H9 (cell line): Measurements from ENCODE around the gene SLC22A17. TPM values are rescaled to one million over a fixed set of nuclear protein-coding genes. Genes with fewer than 3 reads are reported as not detected.

ENCODE experiments used
- DNase-seq: peaks from one replicate; pipeline ENCODE4 v3.0.0-alpha.2; 2017
- H2AFZ ChIP-seq: one replicate; pipeline ENCODE4 v1.6.1; 2013; ENCODE audit warnings: mild to moderate bottlenecking, low read length, control low read depth, moderate library complexity
- H2AK5ac ChIP-seq: 2 replicates; pipeline ENCODE4 v1.6.1; 2013; ENCODE audit warnings: low read length, control low read depth, mixed read lengths; ENCODE audit not compliant: insufficient read length
- H2BK120ac ChIP-seq: one replicate; pipeline ENCODE4 v1.6.1; 2013; ENCODE audit warnings: low read depth, mild to moderate bottlenecking, low read length, control low read depth, inconsistent platforms; ENCODE audit not compliant: poor library complexity, severe bottlenecking
- H2BK12ac ChIP-seq: 2 replicates; pipeline ENCODE4 v1.6.1; 2013; ENCODE audit warnings: low read length, control low read depth, mixed read lengths, low read depth; ENCODE audit not compliant: insufficient read length
- H2BK15ac ChIP-seq: 2 replicates; pipeline ENCODE4 v1.6.1; 2013; ENCODE audit warnings: low read depth, low read length, control low read depth
- H2BK20ac ChIP-seq: one replicate; pipeline ENCODE4 v1.6.1; 2013; ENCODE audit warnings: low read depth, mild to moderate bottlenecking, low read length, control low read depth, inconsistent platforms; ENCODE audit not compliant: poor library complexity, severe bottlenecking
- H2BK5ac ChIP-seq: 2 replicates; pipeline ENCODE4 v1.6.1; 2013; ENCODE audit warnings: low read length, control low read depth, mixed read lengths; ENCODE audit not compliant: insufficient read length
- H3K14ac ChIP-seq: 2 replicates; pipeline ENCODE4 v1.6.1; 2013; ENCODE audit warnings: low read length, control low read depth; ENCODE audit not compliant: insufficient read depth
- H3K18ac ChIP-seq: 2 replicates; pipeline ENCODE4 v1.6.1; 2013; ENCODE audit warnings: low read depth, mild to moderate bottlenecking, mixed read lengths, low read length, control low read depth; ENCODE audit not compliant: insufficient read length
- H3K23ac ChIP-seq: 2 replicates; pipeline ENCODE4 v1.6.1; 2013; ENCODE audit warnings: low read length, control low read depth, mixed read lengths, low read depth; ENCODE audit not compliant: insufficient read length
- H3K23me2 ChIP-seq: 2 replicates; pipeline ENCODE4 v1.6.1; 2013; ENCODE audit warnings: low read depth, mild to moderate bottlenecking, mixed read lengths, low read length, control low read depth; ENCODE audit not compliant: insufficient read length, poor library complexity, severe bottlenecking
- H3K27ac ChIP-seq: 2 replicates; pipeline ENCODE4 v1.5.1; 2013; ENCODE audit warnings: low read length, control low read depth, mixed read lengths, low read depth; ENCODE audit not compliant: insufficient read length
- H3K27me3 ChIP-seq: 2 replicates; pipeline ENCODE4 v1.6.1; 2013; ENCODE audit warnings: low read length, control low read depth, inconsistent platforms; ENCODE audit not compliant: insufficient read depth
- H3K4ac ChIP-seq: 2 replicates; pipeline ENCODE4 v1.6.1; 2013; ENCODE audit warnings: low read depth, mild to moderate bottlenecking, control low read depth, inconsistent platforms, low read length, moderate library complexity
- H3K4me1 ChIP-seq: 2 replicates; pipeline ENCODE4 v1.6.1; 2013; ENCODE audit warnings: low read length, control low read depth, inconsistent platforms; ENCODE audit not compliant: insufficient read depth
- H3K4me2 ChIP-seq: 2 replicates; pipeline ENCODE4 v1.6.1; 2013; ENCODE audit warnings: low read length, control low read depth, mixed read lengths; ENCODE audit not compliant: insufficient read length, insufficient read depth
- H3K56ac ChIP-seq: 2 replicates; pipeline ENCODE4 v1.6.1; 2013; ENCODE audit warnings: low read depth, mild to moderate bottlenecking, mixed read lengths, low read length, control low read depth; ENCODE audit not compliant: insufficient read length
- H3K79me1 ChIP-seq: 2 replicates; pipeline ENCODE4 v1.6.1; 2013; ENCODE audit warnings: low read depth, mild to moderate bottlenecking, moderate library complexity, low read length, control low read depth, inconsistent platforms; ENCODE audit not compliant: insufficient read depth, poor library complexity, severe bottlenecking
- H3K79me2 ChIP-seq: 2 replicates; pipeline ENCODE4 v1.6.1; 2013; ENCODE audit warnings: low read length, control low read depth, inconsistent platforms; ENCODE audit not compliant: insufficient read depth
- H3K9ac ChIP-seq: 2 replicates; pipeline ENCODE4 v1.6.1; 2013; ENCODE audit warnings: low read length, control low read depth, mixed read lengths; ENCODE audit not compliant: insufficient read length; ENCODE audit errors: extremely low read depth
- H3K9me3 ChIP-seq: one replicate; pipeline ENCODE4 v1.6.1; 2013; ENCODE audit warnings: low read depth, low read length, inconsistent platforms; ENCODE audit not compliant: control insufficient read depth
- H3T11ph ChIP-seq: one replicate; pipeline ENCODE4 v1.6.1; 2013; ENCODE audit warnings: mild to moderate bottlenecking, low read length, control low read depth, inconsistent platforms
- H4K20me1 ChIP-seq: one replicate; pipeline ENCODE4 v1.6.1; 2013; ENCODE audit not compliant: control insufficient read depth, insufficient read length, insufficient read depth
- H4K5ac ChIP-seq: 2 replicates; pipeline ENCODE4 v1.6.1; 2013; ENCODE audit warnings: low read depth, mild to moderate bottlenecking, mixed read lengths, low read length, control low read depth; ENCODE audit not compliant: insufficient read length
- H4K8ac ChIP-seq: replicated peaks from 2 replicates; pipeline ENCODE4 v1.6.1; 2013; ENCODE audit warnings: low read length, control low read depth, mixed read lengths, low read depth; ENCODE audit not compliant: insufficient read length
- H4K91ac ChIP-seq: 2 replicates; pipeline ENCODE4 v1.6.1; 2013; ENCODE audit warnings: low read depth, mild to moderate bottlenecking, moderate library complexity, mixed read lengths, low read length, control low read depth; ENCODE audit not compliant: insufficient read length
- H3K27ac Mint-ChIP-seq, 3 experiments: 2 replicates in 2 of 3; 3 replicates in 1 of 3; pipeline ENCODE4 v1.8.0; 2020 to 2021; ENCODE audit warnings: mixed read lengths in 3 of 3, mild to moderate bottlenecking in 1 of 3, moderate library complexity in 1 of 3
- H3K27me3 Mint-ChIP-seq: 2 replicates; pipeline ENCODE4 v1.8.0; 2021; ENCODE audit warnings: low read depth, mild to moderate bottlenecking, moderate library complexity, mixed read lengths
- H3K36me3 Mint-ChIP-seq, 3 experiments: 2 replicates in 2 of 3; 3 replicates in 1 of 3; pipeline ENCODE4 v1.8.0; 2020 to 2021; ENCODE audit warnings: low read depth in 3 of 3, mixed read lengths in 3 of 3; ENCODE audit not compliant: insufficient read depth in 1 of 3
- H3K4me1 Mint-ChIP-seq, 2 experiments: 2 replicates each; pipeline ENCODE4 v1.8.0; 2020; ENCODE audit warnings: mixed read lengths in 2 of 2
- H3K4me3 Mint-ChIP-seq, 2 experiments: 2 replicates in 1 of 2; 3 replicates in 1 of 2; pipeline ENCODE4 v1.8.0; 2020 to 2021; ENCODE audit warnings: mild to moderate bottlenecking in 2 of 2, mixed read lengths in 2 of 2, moderate library complexity in 1 of 2
- H3K9me3 Mint-ChIP-seq, 2 experiments: 2 replicates in 1 of 2; 3 replicates in 1 of 2; pipeline ENCODE4 v1.8.0; 2020; ENCODE audit warnings: mild to moderate bottlenecking in 2 of 2, mixed read lengths in 2 of 2, moderate library complexity in 1 of 2
- CTCF ChIP-seq: fragments of 200-600 bp; sonication (generic); conservative IDR thresholded peaks from 3 replicates; pipeline ENCODE4 v1.8.0; 2021; ENCODE audit warnings: antibody characterized with exemption, mild to moderate bottlenecking
- WGBS: extraction: QIAGEN DNeasy Blood & Tissue Kit; methylation state at CpG from one replicate; pipeline ENCODE4 v1.1.7; 2013; ENCODE audit warnings: missing lambda C conversion rate, low lambda C conversion rate, mixed read lengths; ENCODE audit not compliant: insufficient read length; ENCODE audit errors: extremely low coverage; 5-methylcytosine and 5-hydroxymethylcytosine counted together
- total RNA-seq: library from RNA; stranded (reverse); gene quantifications from 2 replicates; pipeline ENCODE4 v1.2.1, GENCODE V29; 2021

Gene SLC22A17
- total RNA-seq, 1 experiment from 2014 or later = 33.0 TPM

- no peak for TF ChIP-seq CTCF
- no peak overlapping the region for H3K4me2 ChIP-seq
- H3K56ac ChIP-seq = no peak overlapping the region
- no CpG with 5 or more reads among the region's 7 CpGs for WGBS
- H3K23ac ChIP-seq = no peak overlapping the region
- no peak overlapping the region for H2BK120ac ChIP-seq
- H4K91ac ChIP-seq = no peak overlapping the region
- H3K27ac Mint-ChIP-seq = peak overlapping the region in 1 of 3 experiments; percentile 48; a peak in 2 of 7 replicates
- no peak overlapping the region for H3K14ac ChIP-seq
- no peaks in the 10 kb centered on the region; a peak in 1 of 5 replicates for H3K9me3 Mint-ChIP-seq
- H3K79me1 ChIP-seq = peaks cover 4% of the 10 kb centered on the region
- no peak overlapping the region for H2AFZ ChIP-seq
- H3K4me3 Mint-ChIP-seq = no peak overlapping the region
- H4K8ac ChIP-seq = no peak overlapping the region
- no peak overlapping the region for H2BK12ac ChIP-seq
- H3T11ph ChIP-seq = no peak overlapping the region
- no peak overlapping the region for H3K18ac ChIP-seq
- no peak overlapping the region for H3K27ac ChIP-seq
- H2BK15ac ChIP-seq = no peak overlapping the region
- peaks cover 3% of the 10 kb centered on the region; the same call in 1 of the 2 replicates for H3K4me1 ChIP-seq
- no peak overlapping the region for H2BK5ac ChIP-seq
- H4K20me1 ChIP-seq = no peaks in the 10 kb centered on the region
- H3K36me3 Mint-ChIP-seq = peaks cover 29 to 46% (median 42%) of the 10 kb centered on the region in 3 experiments
- no peak overlapping the region for H3K9ac ChIP-seq
- H3K27me3 Mint-ChIP-seq = no peaks in the 10 kb centered on the region; the same call in 1 of the 2 replicates
- no peak overlapping the region for H2AK5ac ChIP-seq
- H3K23me2 ChIP-seq = peaks cover 13% of the 10 kb centered on the region
- H3K9me3 ChIP-seq = no peaks in the 10 kb centered on the region
- H3K79me2 ChIP-seq = peaks cover 10% of the 10 kb centered on the region; the same call in 1 of the 2 replicates
- no peak overlapping the region for H3K4ac ChIP-seq
- no peak for DNase-seq
- H2BK20ac ChIP-seq = no peak overlapping the region
- H4K5ac ChIP-seq = no peak overlapping the region
- H3K27me3 ChIP-seq = no peaks in the 10 kb centered on the region
- H3K4me1 Mint-ChIP-seq = peaks cover 17 to 23% of the 10 kb centered on the region in 2 experiments
These were observed 27.7 kb downstream of the SLC22A17 start for GRCh38 chr14:23324993-23325392.
